ENCODE measurements around the gene ATG9A.

Gene ATG9A

DNA sequence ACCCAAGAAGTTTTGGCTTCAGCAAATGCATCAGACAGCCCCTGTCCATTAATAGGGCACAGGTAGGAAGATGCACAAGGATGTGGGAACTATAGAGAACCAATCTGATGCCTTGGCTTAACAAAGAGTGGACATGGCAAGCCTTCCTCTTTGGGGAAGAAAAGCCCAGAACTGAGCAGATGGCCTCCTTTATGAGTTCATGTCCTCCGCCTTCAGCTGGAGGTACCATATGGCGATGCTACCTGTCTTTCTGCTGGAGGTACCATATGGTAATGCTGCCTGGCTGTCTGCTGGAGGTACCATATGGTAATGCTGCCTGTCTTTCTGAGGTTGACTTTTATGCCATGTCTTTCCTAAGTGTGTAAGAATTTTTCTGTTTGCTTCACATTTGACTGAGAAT, 45.3 kb downstream of the ATG9A start:
- ATAC-seq, result no peak

DNA sequence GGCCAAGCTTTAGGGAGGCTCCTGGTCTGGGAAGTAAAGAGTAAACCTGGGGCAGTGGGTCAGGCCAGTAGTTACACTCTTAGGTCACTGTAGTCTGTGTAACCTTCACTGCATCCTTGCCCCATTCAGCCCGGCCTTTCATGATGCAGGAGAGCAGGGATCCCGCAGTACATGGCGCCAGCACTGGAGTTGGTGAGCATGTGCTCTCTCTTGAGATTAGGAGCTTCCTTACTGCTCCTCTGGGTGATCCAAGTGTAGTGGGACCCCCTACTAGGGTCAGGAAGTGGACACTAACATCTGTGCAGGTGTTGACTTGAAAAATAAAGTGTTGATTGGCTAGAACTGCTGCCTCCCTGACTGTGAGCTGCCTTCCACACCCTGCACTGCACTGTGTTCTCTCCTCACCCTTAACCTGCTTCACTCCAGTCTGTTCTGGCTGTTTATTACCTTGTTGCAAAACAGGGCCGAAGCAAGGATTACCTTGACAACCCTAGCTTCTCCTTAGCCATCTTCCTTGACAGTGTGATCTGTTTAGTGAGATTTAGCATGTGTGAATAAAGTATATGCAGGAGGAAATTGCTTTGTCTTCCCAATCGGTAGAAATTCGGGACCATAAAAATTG, 46.2 kb downstream of the ATG9A start:
- ATAC-seq, result no peak
- TF ChIP-seq ZFP3 (CRISPR knock-in tag; IDR thresholded peaks at IDR 0.05) (no peak), GLIS3 (CRISPR knock-in tag; IDR thresholded peaks at IDR 0.05) (no peak), TOX (CRISPR knock-in tag; IDR thresholded peaks at IDR 0.05; ENCODE audit: borderline replicate concordance) (no peak), ZNF8 (CRISPR knock-in tag; IDR thresholded peaks at IDR 0.05) (no peak), ZNF565 (CRISPR knock-in tag; conservative IDR thresholded peaks at IDR 0.05; ENCODE audit: low read depth) (no peak), ARNTL (CRISPR knock-in tag; IDR thresholded peaks at IDR 0.05; ENCODE audit: borderline replicate concordance, low read depth) (no peak), RARB (CRISPR knock-in tag; IDR thresholded peaks at IDR 0.05) (no peak), ISL1 (CRISPR knock-in tag; IDR thresholded peaks at IDR 0.05) (no peak), TCF4 (CRISPR knock-in tag; IDR thresholded peaks at IDR 0.05; ENCODE audit: borderline replicate concordance) (no peak), ZC3H10 (CRISPR knock-in tag; IDR thresholded peaks at IDR 0.05) (no peak)
- TF ChIP-seq, protein P1, sequence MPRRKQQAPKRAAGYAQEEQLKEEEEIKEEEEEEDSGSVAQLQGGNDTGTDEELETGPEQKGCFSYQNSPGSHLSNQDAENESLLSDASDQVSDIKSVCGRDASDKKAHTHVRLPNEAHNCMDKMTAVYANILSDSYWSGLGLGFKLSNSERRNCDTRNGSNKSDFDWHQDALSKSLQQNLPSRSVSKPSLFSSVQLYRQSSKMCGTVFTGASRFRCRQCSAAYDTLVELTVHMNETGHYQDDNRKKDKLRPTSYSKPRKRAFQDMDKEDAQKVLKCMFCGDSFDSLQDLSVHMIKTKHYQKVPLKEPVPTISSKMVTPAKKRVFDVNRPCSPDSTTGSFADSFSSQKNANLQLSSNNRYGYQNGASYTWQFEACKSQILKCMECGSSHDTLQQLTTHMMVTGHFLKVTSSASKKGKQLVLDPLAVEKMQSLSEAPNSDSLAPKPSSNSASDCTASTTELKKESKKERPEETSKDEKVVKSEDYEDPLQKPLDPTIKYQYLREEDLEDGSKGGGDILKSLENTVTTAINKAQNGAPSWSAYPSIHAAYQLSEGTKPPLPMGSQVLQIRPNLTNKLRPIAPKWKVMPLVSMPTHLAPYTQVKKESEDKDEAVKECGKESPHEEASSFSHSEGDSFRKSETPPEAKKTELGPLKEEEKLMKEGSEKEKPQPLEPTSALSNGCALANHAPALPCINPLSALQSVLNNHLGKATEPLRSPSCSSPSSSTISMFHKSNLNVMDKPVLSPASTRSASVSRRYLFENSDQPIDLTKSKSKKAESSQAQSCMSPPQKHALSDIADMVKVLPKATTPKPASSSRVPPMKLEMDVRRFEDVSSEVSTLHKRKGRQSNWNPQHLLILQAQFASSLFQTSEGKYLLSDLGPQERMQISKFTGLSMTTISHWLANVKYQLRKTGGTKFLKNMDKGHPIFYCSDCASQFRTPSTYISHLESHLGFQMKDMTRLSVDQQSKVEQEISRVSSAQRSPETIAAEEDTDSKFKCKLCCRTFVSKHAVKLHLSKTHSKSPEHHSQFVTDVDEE (CRISPR knock-in tag; IDR thresholded peaks at IDR 0.05), result no peak
- TF ChIP-seq, protein P2, sequence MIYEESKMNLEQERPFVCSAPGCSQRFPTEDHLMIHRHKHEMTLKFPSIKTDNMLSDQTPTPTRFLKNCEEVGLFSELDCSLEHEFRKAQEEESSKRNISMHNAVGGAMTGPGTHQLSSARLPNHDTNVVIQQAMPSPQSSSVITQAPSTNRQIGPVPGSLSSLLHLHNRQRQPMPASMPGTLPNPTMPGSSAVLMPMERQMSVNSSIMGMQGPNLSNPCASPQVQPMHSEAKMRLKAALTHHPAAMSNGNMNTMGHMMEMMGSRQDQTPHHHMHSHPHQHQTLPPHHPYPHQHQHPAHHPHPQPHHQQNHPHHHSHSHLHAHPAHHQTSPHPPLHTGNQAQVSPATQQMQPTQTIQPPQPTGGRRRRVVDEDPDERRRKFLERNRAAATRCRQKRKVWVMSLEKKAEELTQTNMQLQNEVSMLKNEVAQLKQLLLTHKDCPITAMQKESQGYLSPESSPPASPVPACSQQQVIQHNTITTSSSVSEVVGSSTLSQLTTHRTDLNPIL (CRISPR knock-in tag; IDR thresholded peaks at IDR 0.05; ENCODE audit: low read depth), result no peak
- TF ChIP-seq, protein P3, sequence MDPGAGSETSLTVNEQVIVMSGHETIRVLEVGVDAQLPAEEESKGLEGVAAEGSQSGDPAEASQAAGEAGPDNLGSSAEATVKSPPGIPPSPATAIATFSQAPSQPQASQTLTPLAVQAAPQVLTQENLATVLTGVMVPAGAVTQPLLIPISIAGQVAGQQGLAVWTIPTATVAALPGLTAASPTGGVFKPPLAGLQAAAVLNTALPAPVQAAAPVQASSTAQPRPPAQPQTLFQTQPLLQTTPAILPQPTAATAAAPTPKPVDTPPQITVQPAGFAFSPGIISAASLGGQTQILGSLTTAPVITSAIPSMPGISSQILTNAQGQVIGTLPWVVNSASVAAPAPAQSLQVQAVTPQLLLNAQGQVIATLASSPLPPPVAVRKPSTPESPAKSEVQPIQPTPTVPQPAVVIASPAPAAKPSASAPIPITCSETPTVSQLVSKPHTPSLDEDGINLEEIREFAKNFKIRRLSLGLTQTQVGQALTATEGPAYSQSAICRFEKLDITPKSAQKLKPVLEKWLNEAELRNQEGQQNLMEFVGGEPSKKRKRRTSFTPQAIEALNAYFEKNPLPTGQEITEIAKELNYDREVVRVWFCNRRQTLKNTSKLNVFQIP (CRISPR knock-in tag; IDR thresholded peaks at IDR 0.05; ENCODE audit: borderline replicate concordance, low read depth), result no peak

More for the DNA sequence above, 45.3 kb downstream of the ATG9A start:
- no peak for TF ChIP-seq TOX (CRISPR knock-in tag; IDR thresholded peaks at IDR 0.05; ENCODE audit: borderline replicate concordance)
- no peak for TF ChIP-seq GLIS3 (CRISPR knock-in tag; IDR thresholded peaks at IDR 0.05)
- TF ChIP-seq ARNTL (CRISPR knock-in tag; IDR thresholded peaks at IDR 0.05; ENCODE audit: borderline replicate concordance, low read depth), result no peak
- TF ChIP-seq PPARA (CRISPR knock-in tag; IDR thresholded peaks at IDR 0.05; ENCODE audit: borderline replicate concordance), result no peak
- no peak for TF ChIP-seq SNAI2 (CRISPR knock-in tag; IDR thresholded peaks at IDR 0.05)
- TF ChIP-seq, protein P4, sequence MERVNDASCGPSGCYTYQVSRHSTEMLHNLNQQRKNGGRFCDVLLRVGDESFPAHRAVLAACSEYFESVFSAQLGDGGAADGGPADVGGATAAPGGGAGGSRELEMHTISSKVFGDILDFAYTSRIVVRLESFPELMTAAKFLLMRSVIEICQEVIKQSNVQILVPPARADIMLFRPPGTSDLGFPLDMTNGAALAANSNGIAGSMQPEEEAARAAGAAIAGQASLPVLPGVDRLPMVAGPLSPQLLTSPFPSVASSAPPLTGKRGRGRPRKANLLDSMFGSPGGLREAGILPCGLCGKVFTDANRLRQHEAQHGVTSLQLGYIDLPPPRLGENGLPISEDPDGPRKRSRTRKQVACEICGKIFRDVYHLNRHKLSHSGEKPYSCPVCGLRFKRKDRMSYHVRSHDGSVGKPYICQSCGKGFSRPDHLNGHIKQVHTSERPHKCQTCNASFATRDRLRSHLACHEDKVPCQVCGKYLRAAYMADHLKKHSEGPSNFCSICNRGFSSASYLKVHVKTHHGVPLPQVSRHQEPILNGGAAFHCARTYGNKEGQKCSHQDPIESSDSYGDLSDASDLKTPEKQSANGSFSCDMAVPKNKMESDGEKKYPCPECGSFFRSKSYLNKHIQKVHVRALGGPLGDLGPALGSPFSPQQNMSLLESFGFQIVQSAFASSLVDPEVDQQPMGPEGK (CRISPR knock-in tag; IDR thresholded peaks at IDR 0.05; ENCODE audit: borderline replicate concordance), result no peak
- no peak for TF ChIP-seq ESRRG (CRISPR knock-in tag; IDR thresholded peaks at IDR 0.05)
- no peak for TF ChIP-seq ZNF70 (CRISPR knock-in tag; IDR thresholded peaks at IDR 0.05)
- no peak for TF ChIP-seq TCF4 (CRISPR knock-in tag; IDR thresholded peaks at IDR 0.05; ENCODE audit: borderline replicate concordance)
- TF ChIP-seq, protein P3 (CRISPR knock-in tag; IDR thresholded peaks at IDR 0.05; ENCODE audit: borderline replicate concordance, low read depth), result no peak
- no peak for TF ChIP-seq RARB (CRISPR knock-in tag; IDR thresholded peaks at IDR 0.05)
- TF ChIP-seq BACH2 (CRISPR knock-in tag; IDR thresholded peaks at IDR 0.05; ENCODE audit: borderline replicate concordance), result no peak
- TF ChIP-seq, protein P5, sequence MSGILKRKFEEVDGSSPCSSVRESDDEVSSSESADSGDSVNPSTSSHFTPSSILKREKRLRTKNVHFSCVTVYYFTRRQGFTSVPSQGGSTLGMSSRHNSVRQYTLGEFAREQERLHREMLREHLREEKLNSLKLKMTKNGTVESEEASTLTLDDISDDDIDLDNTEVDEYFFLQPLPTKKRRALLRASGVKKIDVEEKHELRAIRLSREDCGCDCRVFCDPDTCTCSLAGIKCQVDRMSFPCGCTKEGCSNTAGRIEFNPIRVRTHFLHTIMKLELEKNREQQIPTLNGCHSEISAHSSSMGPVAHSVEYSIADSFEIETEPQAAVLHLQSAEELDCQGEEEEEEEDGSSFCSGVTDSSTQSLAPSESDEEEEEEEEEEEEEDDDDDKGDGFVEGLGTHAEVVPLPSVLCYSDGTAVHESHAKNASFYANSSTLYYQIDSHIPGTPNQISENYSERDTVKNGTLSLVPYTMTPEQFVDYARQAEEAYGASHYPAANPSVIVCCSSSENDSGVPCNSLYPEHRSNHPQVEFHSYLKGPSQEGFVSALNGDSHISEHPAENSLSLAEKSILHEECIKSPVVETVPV (CRISPR knock-in tag; IDR thresholded peaks at IDR 0.05), result no peak
- TF ChIP-seq ZFP30 (CRISPR knock-in tag; IDR thresholded peaks at IDR 0.05), result no peak
- no peak for TF ChIP-seq ZNF8 (CRISPR knock-in tag; IDR thresholded peaks at IDR 0.05)
- TF ChIP-seq ISL1 (CRISPR knock-in tag; IDR thresholded peaks at IDR 0.05), result no peak
